ENCODE measurements around the gene MBNL2. TPM values are rescaled to one million over a fixed set of nuclear protein-coding genes. Genes with fewer than 3 reads are reported as not detected.
A peak's percentile ranks its signal among the peaks of the same experiment; 100 is the strongest.
"Not testable (repeated sequence)": the region's sequence is repeated elsewhere in the genome, so short reads cannot be mapped to it uniquely, and the experiment has no call there.

Gene MBNL2
- total RNA-seq, 1 donor from 2014 or later: 102 TPM

GRCh38 chr13:97205982-97206381 is 16.2 kb upstream of the MBNL2 start:
- DNase-seq (ENCODE audit: low spot score) (no peak), ATAC-seq (no peak)
- intact Hi-C loops (cut with DNase I): no loop called here

DNA sequence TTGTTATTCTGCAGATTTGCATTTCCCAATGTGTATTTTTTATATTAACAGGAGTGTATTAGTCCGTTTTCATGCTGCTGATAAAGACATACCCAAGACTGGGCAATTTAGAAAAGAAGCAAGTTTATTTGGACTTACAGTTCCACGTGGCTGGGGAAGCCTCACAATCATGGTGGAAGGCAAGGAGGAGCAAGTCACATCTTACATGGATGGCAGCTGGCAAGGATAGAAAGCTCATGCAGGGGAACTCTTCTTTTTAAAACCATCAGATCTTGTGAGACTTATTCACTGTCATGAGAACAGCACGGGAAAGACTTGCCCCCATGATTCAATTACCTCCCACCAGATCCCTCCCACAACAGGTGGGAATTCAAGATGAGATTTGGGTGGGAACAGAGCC is 14.9 kb upstream of the MBNL2 start:
- intact Hi-C loops (cut with DNase I); ATAC-seq; DNase-seq (ENCODE audit: low spot score): not testable (repeated sequence)

DNA sequence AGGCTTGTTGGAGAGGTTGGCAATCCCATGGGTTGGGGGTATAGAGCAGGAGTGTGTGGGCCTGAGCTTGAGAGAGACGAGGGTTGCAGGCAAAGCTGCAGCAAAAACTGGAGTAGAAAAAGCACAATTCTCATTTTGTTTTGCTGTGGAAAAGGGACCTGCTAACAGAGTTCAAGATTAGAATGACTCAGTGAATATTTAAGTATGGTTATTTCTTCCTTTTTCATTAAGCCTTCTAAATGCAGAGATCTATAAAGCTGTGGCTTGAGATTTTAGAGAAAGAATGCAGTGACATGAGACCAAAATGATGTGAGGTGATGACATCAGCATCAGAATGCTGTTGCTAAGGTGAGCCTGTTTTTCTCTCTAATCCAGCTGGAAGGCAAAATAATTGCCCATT is 10.8 kb upstream of the MBNL2 start:
- DNase-seq (ENCODE audit: low spot score): no peak
- ATAC-seq: peak; percentile 11
- intact Hi-C loops (cut with DNase I): no loop called here

GRCh38 chr13:97212004-97212403 is 10.1 kb upstream of the MBNL2 start:
- DNase-seq (ENCODE audit: low spot score) (no peak), ATAC-seq (peak; percentile 69)
- intact Hi-C loops (cut with DNase I): no loop called here

DNA sequence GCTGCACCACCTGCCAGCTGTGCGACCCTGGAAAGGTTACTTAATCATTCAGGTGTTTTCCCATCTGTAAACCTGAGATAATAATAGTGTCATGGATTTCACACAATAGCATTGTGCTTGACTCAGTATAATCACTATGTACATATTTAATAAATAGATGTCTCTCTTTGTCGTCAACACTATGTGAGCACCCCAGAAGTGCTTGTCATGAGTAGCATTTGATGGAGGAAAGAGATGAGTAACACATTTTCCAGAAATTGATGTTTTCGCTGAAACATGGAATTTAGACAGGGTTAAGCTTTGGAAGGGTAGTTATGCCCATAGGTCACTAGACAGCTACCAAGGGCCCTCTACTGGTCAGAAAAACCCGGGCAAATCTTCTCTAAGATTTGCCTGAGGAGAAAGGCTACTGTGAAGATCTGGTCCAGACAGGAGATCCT is 9.5 kb upstream of the MBNL2 start:
- ATAC-seq: peak; percentile 61
- DNase-seq (ENCODE audit: low spot score): no peak
- intact Hi-C loops (cut with DNase I): no loop called here

DNA sequence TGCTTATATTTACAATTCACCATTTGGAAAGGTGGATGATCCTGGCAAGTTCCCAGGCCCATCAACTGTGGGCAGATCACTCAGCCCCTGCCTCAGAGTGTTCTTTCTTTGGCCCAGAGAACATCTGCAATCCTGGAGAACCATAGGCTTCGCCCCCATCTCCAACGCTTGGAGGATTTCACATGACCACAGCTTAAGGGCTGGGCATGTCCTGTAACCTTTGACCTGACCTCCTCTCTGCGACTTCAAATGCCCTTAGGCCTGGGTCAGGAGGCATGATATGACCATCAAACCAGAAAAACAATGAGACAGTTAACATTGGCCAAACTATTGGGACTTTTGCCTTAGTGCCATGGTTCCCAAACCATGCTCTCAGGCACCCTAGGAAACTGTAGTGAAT is 7.2 kb upstream of the MBNL2 start:
- DNase-seq (ENCODE audit: low spot score) (no peak), ATAC-seq (no peak)
- intact Hi-C loops (cut with DNase I): no loop called here

DNA sequence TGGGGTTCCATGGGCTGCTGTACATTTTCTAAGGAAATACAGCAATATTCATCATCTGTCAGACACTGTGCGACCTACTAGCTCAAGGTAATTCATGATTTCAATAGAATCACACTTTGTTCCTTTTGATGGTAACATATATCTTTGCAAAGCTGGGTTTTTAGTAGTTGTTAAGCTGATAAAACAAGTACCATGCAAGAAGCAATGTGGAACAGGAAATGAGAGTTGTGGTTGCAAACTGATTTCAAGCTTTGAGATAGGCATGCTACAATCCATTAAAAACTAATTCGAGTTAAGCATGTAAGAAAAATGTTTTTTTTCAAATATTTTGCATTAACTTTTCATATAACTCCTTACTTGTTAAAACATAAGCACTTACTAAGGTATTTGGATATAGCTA is 6.8 kb upstream of the MBNL2 start:
- ATAC-seq: no peak
- no peak for DNase-seq (ENCODE audit: low spot score)
- intact Hi-C loops (cut with DNase I): no loop called here

GRCh38 chr13:97219226-97219625 is 2.9 kb upstream of the MBNL2 start:
- intact Hi-C loops (cut with DNase I): no loop called here
- DNase-seq (ENCODE audit: low spot score): no peak
- no peak for ATAC-seq

GRCh38 chr13:97220151-97220900 is 1.8 kb upstream of the MBNL2 start:
- DNase-seq (ENCODE audit: low spot score) (no peak), ATAC-seq (no peak)
- intact Hi-C loops (cut with DNase I): loop anchor here (10.0 kb wide), 1 partner anchor 124 kb away; no protein-coding TSS in a partner anchor

GRCh38 chr13:97221046-97221445 is 1.1 kb upstream of the MBNL2 start:
- DNase-seq (ENCODE audit: low spot score): no peak
- no peak for ATAC-seq
- intact Hi-C loops (cut with DNase I): loop anchor here (10.0 kb wide), 1 partner anchor 124 kb away; no protein-coding TSS in a partner anchor

- intact Hi-C loops (cut with DNase I): loop anchor here (10.0 kb wide), 1 partner anchor 123 kb away; no protein-coding TSS in a partner anchor
- DNase-seq (ENCODE audit: low spot score) (no peak), ATAC-seq (no peak)
Observed at GRCh38 chr13:97221466-97221865, 667 bp upstream of the MBNL2 start.

GRCh38 chr13:97223037-97223710 is 1.0 kb downstream of the MBNL2 start:
- ATAC-seq (no peak), DNase-seq (ENCODE audit: low spot score) (no peak)
- intact Hi-C loops (cut with DNase I): loop anchor here (10.0 kb wide), 1 partner anchor 122 kb away; no protein-coding TSS in a partner anchor

GRCh38 chr13:97223711-97224541 is 1.8 kb downstream of the MBNL2 start:
- intact Hi-C loops (cut with DNase I): loop anchor here (10.0 kb wide), 1 partner anchor 121 kb away; no protein-coding TSS in a partner anchor
- DNase-seq (ENCODE audit: low spot score) (no peak), ATAC-seq (peak; percentile 85)

DNA sequence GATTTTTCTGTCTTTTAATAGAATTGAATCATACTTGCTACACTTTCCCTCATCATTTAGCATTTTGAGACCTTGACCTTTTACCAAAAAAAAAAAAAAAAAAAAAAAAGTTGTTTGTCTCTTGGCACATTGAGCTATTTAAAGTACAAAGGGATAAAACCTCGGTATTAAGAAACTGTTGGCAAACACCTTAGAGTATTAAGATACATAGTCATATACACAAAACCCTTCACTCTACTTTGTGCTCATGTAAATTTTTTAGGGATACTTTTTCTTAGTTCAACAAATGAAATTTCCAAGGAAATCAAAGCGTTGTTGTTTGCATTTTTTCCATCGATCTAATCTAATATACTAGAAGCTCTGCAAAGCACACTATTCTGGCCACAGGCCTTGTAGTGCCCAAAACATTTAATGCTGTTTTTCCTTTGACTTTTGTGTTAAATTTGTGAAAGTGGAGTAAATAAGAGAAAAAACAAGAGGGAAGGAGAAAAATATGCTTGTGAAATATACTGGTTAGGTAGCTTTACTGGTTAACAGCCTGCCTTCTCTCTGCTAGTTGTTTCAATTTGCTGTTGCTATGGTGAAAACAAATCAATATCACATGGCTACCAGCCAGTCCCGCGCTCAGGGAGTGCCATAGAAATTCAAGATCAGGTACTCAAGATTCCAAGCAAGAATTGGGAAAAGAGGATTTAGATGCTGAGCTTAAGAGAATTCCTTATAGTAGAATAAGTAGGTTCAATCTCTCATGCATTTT is 2.6 kb downstream of the MBNL2 start:
- intact Hi-C loops (cut with DNase I): loop anchor here (10.0 kb wide), 1 partner anchor 120 kb away; no protein-coding TSS in a partner anchor
- no peak for DNase-seq (ENCODE audit: low spot score)
- ATAC-seq: no peak

GRCh38 chr13:97225533-97225932 is 3.4 kb downstream of the MBNL2 start:
- ATAC-seq: no peak
- intact Hi-C loops (cut with DNase I): loop anchor here (10.0 kb wide), 1 partner anchor 119 kb away; no protein-coding TSS in a partner anchor
- DNase-seq (ENCODE audit: low spot score): no peak

DNA sequence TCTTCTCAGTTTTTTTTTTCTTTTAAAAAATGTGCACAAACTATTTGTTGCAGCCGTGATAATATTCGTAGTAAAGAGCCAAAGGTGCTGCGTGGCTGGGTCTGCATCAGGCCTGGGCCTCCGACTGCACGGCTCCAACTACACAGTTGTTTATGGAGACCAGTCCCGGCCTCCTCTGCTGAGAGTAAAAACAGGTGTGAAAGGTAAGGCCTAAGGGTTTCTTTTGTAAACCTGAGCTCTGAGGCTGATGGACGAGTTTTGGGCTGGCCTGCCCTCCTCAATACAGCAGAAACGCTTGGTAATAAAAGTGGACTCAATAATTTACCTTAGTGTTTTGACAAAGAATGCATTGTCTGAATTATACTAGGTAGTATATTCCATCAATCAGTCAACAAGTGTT is 3.9 kb downstream of the MBNL2 start:
- DNase-seq (ENCODE audit: low spot score) (no peak), ATAC-seq (no peak)
- intact Hi-C loops (cut with DNase I): loop anchor here (2.0 to 10.0 kb wide), 2 partner anchors 113 to 119 kb away; no protein-coding TSS in a partner anchor

GRCh38 chr13:97226788-97227627 is 4.9 kb downstream of the MBNL2 start:
- ATAC-seq (no peak), DNase-seq (ENCODE audit: low spot score) (no peak)
- intact Hi-C loops (cut with DNase I): loop anchor here (2.0 to 10.0 kb wide), 2 partner anchors 114 to 118 kb away; no protein-coding TSS in a partner anchor
